CD14-positive monocyte (primary cell): ENCODE results near the gene SHROOM2. TPM values are rescaled to one million over a fixed set of nuclear protein-coding genes. Genes with fewer than 3 reads are reported as not detected.

Experiments used
- DNase-seq, 3 donors: peaks; one replicate each; pipeline ENCODE4 v3.0.0-alpha.2; 2011 to 2022
- H2AFZ ChIP-seq: 2 replicates; pipeline ENCODE4 v1.6.0; 2012; ENCODE audit warnings: mild to moderate bottlenecking, low read depth, low read length, inconsistent platforms; ENCODE audit not compliant: insufficient read depth, poor library complexity, severe bottlenecking
- H3K27ac ChIP-seq, 2 donors: 1 replicate in 1 of 2; 2 replicates in 1 of 2; pipeline ENCODE4 v1.5.1; 2012 to 2013; ENCODE audit warnings: low read length in 2 of 2, control low read depth in 1 of 2, inconsistent platforms in 1 of 2, low read depth in 1 of 2, mild to moderate bottlenecking in 1 of 2
- H3K27me3 ChIP-seq, 2 donors: one replicate each; pipeline versions ENCODE4 v1.6.0 to v1.6.1; 2011 to 2013; ENCODE audit warnings: low read length in 2 of 2; ENCODE audit not compliant: control insufficient read depth in 2 of 2, insufficient read depth in 2 of 2
- H3K36me3 ChIP-seq, 2 donors: replicated peaks in 1 of 2; 1 replicate in 1 of 2; 2 replicates in 1 of 2; pipeline versions ENCODE4 v1.5.1 to v1.6.1; 2012 to 2013; ENCODE audit warnings: low read length in 2 of 2, control low read depth in 1 of 2, inconsistent platforms in 1 of 2, mild to moderate bottlenecking in 1 of 2; ENCODE audit not compliant: insufficient read depth in 2 of 2, control insufficient read depth in 1 of 2
- H3K4me1 ChIP-seq, 2 donors: 1 replicate in 1 of 2; 2 replicates in 1 of 2; pipeline versions ENCODE4 v1.5.1 to v1.6.1; 2012 to 2013; ENCODE audit warnings: low read length in 2 of 2, control low read depth in 1 of 2, inconsistent platforms in 1 of 2, mild to moderate bottlenecking in 1 of 2, moderate library complexity in 1 of 2; ENCODE audit not compliant: insufficient read depth in 2 of 2, control insufficient read depth in 1 of 2
- H3K4me2 ChIP-seq: replicated peaks from 2 replicates; pipeline ENCODE3; 2012; ENCODE audit warnings: low read length, moderate library complexity, mild to moderate bottlenecking; ENCODE audit not compliant: poor library complexity, severe bottlenecking; ENCODE audit errors: extremely low read depth
- H3K4me3 ChIP-seq, 3 experiments: fragments of 200-600 bp in 1 of 3; sonication (generic) in 1 of 3; replicated peaks in 1 of 3; 1 replicate in 2 of 3; 2 replicates in 1 of 3; pipeline ENCODE4 v1.5.1; 2011 to 2013; ENCODE audit warnings: low read length in 3 of 3, mild to moderate bottlenecking in 3 of 3, control low read depth in 2 of 3, low read depth in 2 of 3, inconsistent platforms in 1 of 3, moderate library complexity in 1 of 3
- H3K79me2 ChIP-seq: 2 replicates; pipeline ENCODE4 v1.6.0; 2012; ENCODE audit warnings: mild to moderate bottlenecking, control low read depth, inconsistent platforms, low read length, moderate library complexity; ENCODE audit not compliant: insufficient read depth
- H3K9ac ChIP-seq: 2 replicates; pipeline ENCODE4 v1.6.0; 2017; ENCODE audit warnings: low read length, mild to moderate bottlenecking; ENCODE audit not compliant: insufficient read depth, poor library complexity, severe bottlenecking
- H3K9me3 ChIP-seq, 2 donors: replicated peaks in 1 of 2; 1 replicate in 1 of 2; 2 replicates in 1 of 2; pipeline versions ENCODE4 v1.5.1 to v1.6.1; 2012 to 2013; ENCODE audit warnings: low read length in 2 of 2, control low read depth in 1 of 2; ENCODE audit not compliant: control insufficient read depth in 1 of 2, insufficient read depth in 1 of 2
- H4K20me1 ChIP-seq: 2 replicates; pipeline ENCODE4 v1.6.0; 2012; ENCODE audit warnings: mild to moderate bottlenecking, low read length, control low read depth, moderate library complexity; ENCODE audit not compliant: insufficient read depth
- H3K27ac Mint-ChIP-seq, 7 donors: one replicate each; pipeline ENCODE4 v1.8.0; 2020; ENCODE audit warnings: mild to moderate bottlenecking in 7 of 7, mixed read lengths in 7 of 7, moderate library complexity in 6 of 7, inconsistent platforms in 2 of 7
- H3K27me3 Mint-ChIP-seq, 3 donors: one replicate each; pipeline ENCODE4 v1.8.0; 2021 to 2022; ENCODE audit warnings: low read depth in 3 of 3, mild to moderate bottlenecking in 3 of 3, mixed read lengths in 3 of 3, moderate library complexity in 3 of 3, inconsistent platforms in 1 of 3
- H3K36me3 Mint-ChIP-seq, 2 donors: one replicate each; pipeline ENCODE4 v1.8.0; 2020; ENCODE audit warnings: mixed read lengths in 2 of 2, inconsistent platforms in 1 of 2, mild to moderate bottlenecking in 1 of 2
- H3K4me1 Mint-ChIP-seq: one replicate; pipeline ENCODE4 v1.8.0; 2020; ENCODE audit warnings: mild to moderate bottlenecking, mixed read lengths
- H3K4me3 Mint-ChIP-seq, 2 donors: one replicate each; pipeline ENCODE4 v1.8.0; 2020; ENCODE audit warnings: mild to moderate bottlenecking in 2 of 2, mixed read lengths in 2 of 2, moderate library complexity in 1 of 2
- H3K9me3 Mint-ChIP-seq, 7 donors: one replicate each; pipeline ENCODE4 v1.8.0; 2020 to 2022; ENCODE audit warnings: mixed read lengths in 7 of 7, mild to moderate bottlenecking in 6 of 7, moderate library complexity in 6 of 7, inconsistent platforms in 2 of 7
- WGBS: methylation state at CpG from one replicate; pipeline ENCODE4 v1.1.5; 2013; ENCODE audit warnings: missing lambda C conversion rate; ENCODE audit not compliant: insufficient coverage; 5-methylcytosine and 5-hydroxymethylcytosine counted together
- intact Hi-C, 2 donors: fragments of 100-400 bp; cut with micrococcal nuclease; formaldehyde crosslinking; loops; one replicate each; pipeline versions ENCODE4 v1.15.0 to v1.15.1; 2023
- polyA plus RNA-seq, 3 donors: library from polyadenylated mRNA; depleted of rRNA in 1 of 3; unstranded in 2 of 3; stranded (reverse) in 1 of 3; fragments of 300-500 nt in 2 of 3; fragments of >200 nt in 1 of 3; fragmentation: Illumina TruSeq in 2 of 3; gene quantifications; 1 replicate in 2 of 3; 2 replicates in 1 of 3; pipeline ENCODE4 v1.2.3, GENCODE V29; 2012 to 2021
- TF ChIP-seq, protein P1 (sequence below): fragments of 200-600 bp; IDR thresholded peaks from one replicate; pipeline ENCODE4 v1.8.0; 2022; ENCODE audit warnings: antibody characterized with exemption, mild to moderate bottlenecking

Gene SHROOM2
- polyA plus RNA-seq, 3 donors: not detected

DNA sequence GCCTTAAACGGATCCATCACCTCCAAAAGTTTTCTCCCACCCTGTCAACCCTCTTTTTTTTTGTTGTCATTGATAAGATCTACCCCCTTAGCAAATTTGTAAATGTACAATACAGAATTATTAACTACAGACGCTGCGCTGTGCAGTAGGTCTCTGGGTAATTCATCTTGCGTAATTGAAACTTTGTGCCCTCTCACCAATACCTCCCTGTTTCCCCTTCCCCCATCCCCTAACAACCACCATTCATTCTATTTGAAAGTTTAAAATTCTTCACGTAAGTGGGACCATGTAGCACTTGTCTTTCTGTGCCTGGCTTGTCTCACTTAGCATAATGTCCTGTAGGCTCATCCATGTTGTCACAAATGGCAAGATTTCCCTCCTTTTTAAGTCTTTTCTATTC, 135.2 kb downstream of the SHROOM2 start:
- Histone ChIP-seq H4K20me1 (no peaks in the 10 kb centered on the region), H3K79me2 (no peaks in the 10 kb centered on the region), H3K27me3 (no peaks in the 10 kb centered on the region), H2AFZ (no peak overlapping the region), H3K36me3 (no peaks in the 10 kb centered on the region), H3K4me2 (no peak overlapping the region), H3K27ac (no peak overlapping the region), H3K9me3 (peaks cover 4 to 6% of the 10 kb centered on the region in 2 donors), H3K4me3 (no peak overlapping the region), H3K9ac (no peak overlapping the region), H3K4me1 (no peaks in the 10 kb centered on the region)
- H3K27ac Mint-ChIP-seq: no peak overlapping the region
- intact Hi-C loops: no loop called here
- H3K9me3 Mint-ChIP-seq: peaks cover 0 to 9% (median 7%) of the 10 kb centered on the region in 7 donors
- H3K4me3 Mint-ChIP-seq: no peak overlapping the region
- 100% methylated on average over 4 of the region's 5 CpGs for WGBS
- no peaks in the 10 kb centered on the region for H3K36me3 Mint-ChIP-seq
- no peaks in the 10 kb centered on the region for H3K4me1 Mint-ChIP-seq
- H3K27me3 Mint-ChIP-seq: peaks cover 0 to 14% (median 3%) of the 10 kb centered on the region in 3 donors
- no peak for DNase-seq
- TF ChIP-seq, protein P1, sequence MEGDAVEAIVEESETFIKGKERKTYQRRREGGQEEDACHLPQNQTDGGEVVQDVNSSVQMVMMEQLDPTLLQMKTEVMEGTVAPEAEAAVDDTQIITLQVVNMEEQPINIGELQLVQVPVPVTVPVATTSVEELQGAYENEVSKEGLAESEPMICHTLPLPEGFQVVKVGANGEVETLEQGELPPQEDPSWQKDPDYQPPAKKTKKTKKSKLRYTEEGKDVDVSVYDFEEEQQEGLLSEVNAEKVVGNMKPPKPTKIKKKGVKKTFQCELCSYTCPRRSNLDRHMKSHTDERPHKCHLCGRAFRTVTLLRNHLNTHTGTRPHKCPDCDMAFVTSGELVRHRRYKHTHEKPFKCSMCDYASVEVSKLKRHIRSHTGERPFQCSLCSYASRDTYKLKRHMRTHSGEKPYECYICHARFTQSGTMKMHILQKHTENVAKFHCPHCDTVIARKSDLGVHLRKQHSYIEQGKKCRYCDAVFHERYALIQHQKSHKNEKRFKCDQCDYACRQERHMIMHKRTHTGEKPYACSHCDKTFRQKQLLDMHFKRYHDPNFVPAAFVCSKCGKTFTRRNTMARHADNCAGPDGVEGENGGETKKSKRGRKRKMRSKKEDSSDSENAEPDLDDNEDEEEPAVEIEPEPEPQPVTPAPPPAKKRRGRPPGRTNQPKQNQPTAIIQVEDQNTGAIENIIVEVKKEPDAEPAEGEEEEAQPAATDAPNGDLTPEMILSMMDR: no peak

DNA sequence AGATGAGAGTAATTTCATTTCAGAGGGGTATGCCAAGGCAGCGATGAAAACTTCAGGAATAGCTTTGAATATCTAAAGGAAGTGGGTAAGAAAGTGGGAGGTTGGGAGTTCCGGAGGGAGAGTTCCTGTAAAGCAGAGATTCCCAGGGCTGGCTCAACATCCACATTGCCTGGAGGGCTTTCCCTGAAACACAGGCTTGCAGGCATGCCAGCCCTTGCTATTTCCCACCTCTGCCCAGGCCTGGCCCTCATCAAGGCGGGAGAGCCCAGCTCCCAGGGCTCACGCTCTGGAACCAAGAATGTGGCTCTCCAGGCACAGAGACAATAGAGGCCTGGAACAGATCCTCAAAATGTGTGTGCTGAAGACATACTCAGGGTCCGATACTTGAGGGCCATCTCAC, 137.1 kb downstream of the SHROOM2 start:
- no peaks in the 10 kb centered on the region for H3K4me1 Mint-ChIP-seq
- no peaks in the 10 kb centered on the region for H3K36me3 Mint-ChIP-seq
- TF ChIP-seq, protein P1: no peak
- H3K9me3 ChIP-seq: peaks cover 4 to 6% of the 10 kb centered on the region in 2 donors
- H3K4me3 ChIP-seq: no peak overlapping the region
- H3K9me3 Mint-ChIP-seq: peaks cover 0 to 9% (median 7%) of the 10 kb centered on the region in 7 donors
- intact Hi-C loops: no loop called here
- no peak for DNase-seq
- 100% methylated on average over 1 of the region's 5 CpGs for WGBS
- H3K4me1 ChIP-seq: no peaks in the 10 kb centered on the region
- H3K27ac ChIP-seq: no peak overlapping the region
- peaks cover 2 to 21% (median 2%) of the 10 kb centered on the region in 3 donors for H3K27me3 Mint-ChIP-seq
- no peaks in the 10 kb centered on the region for H3K27me3 ChIP-seq
- no peak overlapping the region for H3K4me2 ChIP-seq
- no peak overlapping the region for H3K4me3 Mint-ChIP-seq
- no peaks in the 10 kb centered on the region for H4K20me1 ChIP-seq
- H2AFZ ChIP-seq: no peak overlapping the region
- H3K36me3 ChIP-seq: no peaks in the 10 kb centered on the region
- no peak overlapping the region for H3K9ac ChIP-seq
- no peak overlapping the region for H3K27ac Mint-ChIP-seq
- no peaks in the 10 kb centered on the region for H3K79me2 ChIP-seq
